Neural crest cell (in vitro differentiated cells): ENCODE data around the gene GLT1D1. TPM values are rescaled to one million over a fixed set of nuclear protein-coding genes. Genes with fewer than 3 reads are reported as not detected.

ENCODE experiments used
- DNase-seq: peaks from one replicate; pipeline ENCODE4 v3.0.0; 2021; ENCODE audit warnings: low read depth, mixed read lengths, low spot score
- H3K27ac Mint-ChIP-seq: one replicate; pipeline ENCODE4 v1.8.0; 2021; ENCODE audit warnings: mild to moderate bottlenecking, mixed read lengths; ENCODE audit not compliant: unreplicated experiment
- H3K27me3 Mint-ChIP-seq: 2 replicates; pipeline ENCODE4 v1.8.0; 2021; ENCODE audit warnings: low read depth, mild to moderate bottlenecking, mixed read lengths
- H3K36me3 Mint-ChIP-seq: 2 replicates; pipeline ENCODE4 v1.8.0; 2021; ENCODE audit warnings: low read depth, mild to moderate bottlenecking, mixed read lengths
- H3K4me1 Mint-ChIP-seq: 2 replicates; pipeline ENCODE4 v1.8.0; 2021; ENCODE audit warnings: mixed read lengths
- H3K4me3 Mint-ChIP-seq: one replicate; pipeline ENCODE4 v1.8.0; 2021; ENCODE audit warnings: mild to moderate bottlenecking, mixed read lengths
- H3K9me3 Mint-ChIP-seq: 2 replicates; pipeline ENCODE4 v1.8.0; 2021; ENCODE audit warnings: mixed read lengths
- CTCF ChIP-seq: fragments of 200-600 bp; sonication (generic); conservative IDR thresholded peaks from 2 replicates; pipeline ENCODE4 v1.5.0; 2021; ENCODE audit warnings: antibody characterized with exemption, mild to moderate bottlenecking
- total RNA-seq: library from RNA; stranded (reverse); gene quantifications from 2 replicates; pipeline ENCODE4 v1.2.1, GENCODE V29; 2021

GLT1D1 gene
- total RNA-seq, 1 donor from 2014 or later = 7.4 TPM

DNA sequence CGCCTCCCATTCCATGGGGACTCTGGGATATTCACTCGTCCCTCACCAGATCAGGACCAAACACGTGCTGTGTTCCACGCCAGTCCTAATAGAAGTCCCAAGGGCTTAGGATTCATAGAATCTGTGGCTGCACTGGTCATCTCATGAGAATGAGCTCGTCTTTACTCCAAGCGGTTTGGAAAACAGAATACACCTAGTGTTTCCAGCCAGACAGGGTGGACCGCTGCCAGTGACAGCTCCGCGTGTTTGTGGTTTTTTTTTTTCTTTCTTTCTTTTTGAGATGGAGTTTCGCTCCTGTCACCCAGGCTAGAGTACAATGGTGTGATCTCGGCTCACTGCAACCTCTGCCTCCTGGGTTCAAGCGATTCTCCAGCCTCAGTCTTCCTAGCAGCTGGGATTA is 75.1 kb downstream of the GLT1D1 start:
- Mint-ChIP-seq H3K9me3 (no peaks in the 10 kb centered on the region), H3K36me3 (no peaks in the 10 kb centered on the region), H3K4me1 (peaks cover 6% of the 10 kb centered on the region), H3K4me3 (no peak overlapping the region), H3K27me3 (no peaks in the 10 kb centered on the region), H3K27ac (no peak overlapping the region)
- no peak for TF ChIP-seq CTCF
- no peak for DNase-seq

DNA sequence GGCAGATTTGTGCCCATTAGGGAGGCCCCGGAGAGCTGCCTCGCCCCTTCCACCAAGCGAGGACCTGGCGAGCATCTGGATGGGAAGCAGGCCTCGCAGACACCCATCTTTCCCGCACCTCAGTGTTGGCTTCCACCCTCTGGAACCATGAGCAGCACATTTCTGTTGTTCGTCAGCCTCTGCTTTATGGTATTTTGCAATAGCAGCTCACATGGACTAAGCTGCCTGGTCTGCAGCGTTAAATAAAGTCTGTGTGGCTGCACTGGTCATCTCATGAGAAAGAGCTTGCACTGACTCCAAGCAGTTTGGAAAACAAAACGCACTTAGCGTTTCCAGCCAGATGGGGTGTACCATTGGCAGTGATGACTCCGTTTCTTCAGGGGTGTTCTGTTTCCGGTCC is 75.8 kb downstream of the GLT1D1 start:
- no peaks in the 10 kb centered on the region for H3K36me3 Mint-ChIP-seq
- no peaks in the 10 kb centered on the region for H3K9me3 Mint-ChIP-seq
- no peak overlapping the region for H3K27ac Mint-ChIP-seq
- no peaks in the 10 kb centered on the region for H3K27me3 Mint-ChIP-seq
- no peak for TF ChIP-seq CTCF
- DNase-seq = no peak
- H3K4me3 Mint-ChIP-seq = no peak overlapping the region
- H3K4me1 Mint-ChIP-seq = peaks cover 6% of the 10 kb centered on the region

DNA sequence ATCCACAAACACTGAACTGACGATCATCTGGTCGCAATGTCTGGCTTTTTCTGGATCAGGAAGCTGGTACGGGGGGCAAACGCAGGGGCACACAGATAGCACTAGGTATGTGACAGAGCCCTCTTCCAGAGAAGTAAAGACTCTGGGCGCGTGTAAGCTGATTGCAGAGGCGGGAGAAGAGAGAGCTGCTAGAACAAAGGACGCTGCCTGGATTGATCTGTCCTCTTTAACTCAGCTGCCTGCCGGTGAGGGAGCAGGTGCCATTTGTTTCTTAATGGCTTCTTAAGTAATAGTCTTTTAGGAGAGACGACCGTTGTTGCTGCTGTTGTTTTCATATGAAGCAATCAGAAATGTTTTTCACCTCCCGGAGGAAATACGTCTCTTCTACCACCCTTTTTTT is 77.3 kb downstream of the GLT1D1 start:
- peak overlapping the region; percentile 85 for H3K27ac Mint-ChIP-seq
- no peak for DNase-seq

DNA sequence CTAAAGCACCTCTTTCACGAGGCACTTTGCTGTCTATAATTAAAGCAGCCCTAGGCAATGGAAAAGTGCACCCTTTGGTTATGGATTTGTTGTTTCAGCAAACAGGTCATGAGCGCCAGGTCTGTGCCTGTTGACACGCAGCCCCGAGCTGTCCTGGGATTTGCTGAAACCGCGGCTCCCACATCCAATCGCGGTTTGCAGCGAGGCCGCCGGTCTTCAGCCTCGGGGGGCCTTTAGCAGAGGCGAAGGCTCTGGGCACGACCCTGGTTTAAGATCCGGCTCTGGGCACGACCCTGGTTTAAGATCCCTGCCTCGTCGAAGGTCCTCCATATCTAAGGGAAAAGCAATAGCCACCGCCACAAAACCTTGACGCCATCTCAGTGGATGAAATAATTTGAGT is 79.2 kb downstream of the GLT1D1 start:
- Mint-ChIP-seq H3K27ac (no peak overlapping the region), H3K4me1 (peaks cover 6% of the 10 kb centered on the region), H3K36me3 (no peaks in the 10 kb centered on the region), H3K27me3 (no peaks in the 10 kb centered on the region), H3K9me3 (no peaks in the 10 kb centered on the region), H3K4me3 (no peak overlapping the region)
- no peak for DNase-seq
- TF ChIP-seq CTCF = no peak

More for the DNA sequence above, 77.3 kb downstream of the GLT1D1 start:
- H3K36me3 Mint-ChIP-seq = no peaks in the 10 kb centered on the region
- no peaks in the 10 kb centered on the region for H3K9me3 Mint-ChIP-seq
- peaks cover 6% of the 10 kb centered on the region for H3K4me1 Mint-ChIP-seq
- no peak for TF ChIP-seq CTCF
- no peak overlapping the region for H3K4me3 Mint-ChIP-seq
- no peaks in the 10 kb centered on the region for H3K27me3 Mint-ChIP-seq

GRCh38 chr12:128933039-128933438 is 79.8 kb downstream of the GLT1D1 start:
- no peak overlapping the region for H3K27ac Mint-ChIP-seq
- no peaks in the 10 kb centered on the region for H3K9me3 Mint-ChIP-seq
- DNase-seq = no peak
- no peaks in the 10 kb centered on the region for H3K27me3 Mint-ChIP-seq
- no peaks in the 10 kb centered on the region for H3K36me3 Mint-ChIP-seq
- peaks cover 6% of the 10 kb centered on the region for H3K4me1 Mint-ChIP-seq
- no peak overlapping the region for H3K4me3 Mint-ChIP-seq
- TF ChIP-seq CTCF = no peak

GRCh38 chr12:128933926-128934325 is 80.6 kb downstream of the GLT1D1 start:
- H3K27me3 Mint-ChIP-seq = no peaks in the 10 kb centered on the region
- no peak overlapping the region for H3K27ac Mint-ChIP-seq
- DNase-seq = no peak
- H3K36me3 Mint-ChIP-seq = no peaks in the 10 kb centered on the region
- H3K4me3 Mint-ChIP-seq = no peak overlapping the region
- no peaks in the 10 kb centered on the region for H3K9me3 Mint-ChIP-seq
- no peak for TF ChIP-seq CTCF
- peaks cover 6% of the 10 kb centered on the region for H3K4me1 Mint-ChIP-seq
